Type B pancreatic cell (in vitro differentiated cells): Measurements from ENCODE around the gene XCR1. TPM values are rescaled to one million over a fixed set of nuclear protein-coding genes. Genes with fewer than 3 reads are reported as not detected.

Source experiments
- DNase-seq: peaks from one replicate; pipeline ENCODE4 v3.0.0; 2021; ENCODE audit warnings: mixed read lengths; ENCODE audit not compliant: unreplicated experiment; ENCODE audit errors: extremely low spot score
- H3K27ac Mint-ChIP-seq: 2 replicates; pipeline ENCODE4 v1.8.0; 2021; ENCODE audit warnings: mild to moderate bottlenecking, mixed read lengths
- H3K27me3 Mint-ChIP-seq: 2 replicates; pipeline ENCODE4 v1.8.0; 2021; ENCODE audit warnings: mixed read lengths
- H3K36me3 Mint-ChIP-seq: 2 replicates; pipeline ENCODE4 v1.8.0; 2021; ENCODE audit warnings: mixed read lengths
- H3K4me1 Mint-ChIP-seq: one replicate; pipeline ENCODE4 v1.8.0; 2021; ENCODE audit warnings: mixed read lengths; ENCODE audit not compliant: unreplicated experiment
- H3K4me3 Mint-ChIP-seq: 2 replicates; pipeline ENCODE4 v1.8.0; 2021; ENCODE audit warnings: mild to moderate bottlenecking, mixed read lengths
- H3K9me3 Mint-ChIP-seq: 2 replicates; pipeline ENCODE4 v1.8.0; 2021; ENCODE audit warnings: mixed read lengths
- total RNA-seq: library from RNA; stranded (reverse); gene quantifications from 2 replicates; pipeline ENCODE4 v1.2.1, GENCODE V29; 2021; ENCODE audit warnings: low replicate concordance
- TF ChIP-seq, protein P1 (sequence below): fragments of 200-600 bp; sonication (generic); conservative IDR thresholded peaks from 2 replicates; pipeline ENCODE4 v1.5.0; 2021; ENCODE audit warnings: antibody characterized with exemption, mild to moderate bottlenecking

Gene XCR1
- total RNA-seq, 1 donor from 2014 or later: 3.6 TPM

DNA sequence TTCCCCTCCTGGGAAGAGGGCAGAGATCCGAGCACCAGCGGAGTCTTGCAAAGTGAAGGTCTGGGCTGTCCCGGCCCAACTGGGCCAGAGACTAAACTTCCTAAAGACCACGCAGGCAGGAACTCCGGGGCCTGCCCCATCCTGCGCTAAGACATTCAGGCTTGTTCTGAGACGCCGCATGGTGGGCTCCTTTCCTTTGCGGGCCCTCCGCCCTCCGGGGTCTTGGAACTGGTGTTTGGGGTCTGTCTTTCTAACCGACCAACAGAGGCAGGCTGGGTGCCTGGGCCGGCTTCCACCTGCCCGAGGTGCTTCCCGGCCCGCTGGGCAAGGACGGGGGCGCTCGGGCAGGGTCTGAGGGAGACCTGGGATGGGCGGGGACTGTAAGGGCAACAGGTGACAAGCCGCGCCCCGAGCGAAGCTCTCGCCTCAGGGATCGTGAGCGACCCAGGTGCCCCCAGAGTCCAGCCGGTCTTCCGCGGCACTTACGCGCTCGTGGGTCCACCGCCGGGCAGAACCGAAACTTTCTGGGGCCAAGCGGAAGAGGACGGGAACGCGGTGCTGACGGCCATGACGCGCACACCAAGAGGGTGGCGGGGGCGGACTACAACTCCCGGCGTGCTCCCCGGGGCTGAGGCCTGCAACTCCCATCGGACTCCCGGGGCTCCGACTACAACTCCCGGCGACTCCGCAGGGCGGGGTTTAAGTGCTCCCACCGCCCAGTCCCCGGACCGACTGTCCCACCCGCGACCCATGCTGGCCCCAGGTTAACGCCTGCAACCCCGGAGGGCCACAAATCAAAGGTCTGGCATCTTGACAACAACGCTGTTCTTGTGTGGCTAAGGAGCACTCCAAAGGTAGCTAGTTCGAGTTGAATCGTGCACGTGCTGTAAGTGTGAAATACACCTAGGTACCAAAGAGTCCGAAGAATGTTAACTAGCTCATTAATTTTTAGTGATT lies 31.8 kb downstream of the XCR1 start, which contains the start of gene FYCO1:
Gene FYCO1 (minus strand): TSS at position 589 of the 957 bp plus-strand sequence. CDS start 10,914 bp downstream, outside the sequence.
- peaks cover under 1% of the 10 kb centered on the region for H3K36me3 Mint-ChIP-seq
- peaks cover 15% of the 10 kb centered on the region for H3K27me3 Mint-ChIP-seq
- H3K9me3 Mint-ChIP-seq: no peaks in the 10 kb centered on the region
- DNase-seq: peak; percentile 91
- peak within 1 kb of the TSS; percentile 92 for H3K4me3 Mint-ChIP-seq
- TF ChIP-seq, protein P1, sequence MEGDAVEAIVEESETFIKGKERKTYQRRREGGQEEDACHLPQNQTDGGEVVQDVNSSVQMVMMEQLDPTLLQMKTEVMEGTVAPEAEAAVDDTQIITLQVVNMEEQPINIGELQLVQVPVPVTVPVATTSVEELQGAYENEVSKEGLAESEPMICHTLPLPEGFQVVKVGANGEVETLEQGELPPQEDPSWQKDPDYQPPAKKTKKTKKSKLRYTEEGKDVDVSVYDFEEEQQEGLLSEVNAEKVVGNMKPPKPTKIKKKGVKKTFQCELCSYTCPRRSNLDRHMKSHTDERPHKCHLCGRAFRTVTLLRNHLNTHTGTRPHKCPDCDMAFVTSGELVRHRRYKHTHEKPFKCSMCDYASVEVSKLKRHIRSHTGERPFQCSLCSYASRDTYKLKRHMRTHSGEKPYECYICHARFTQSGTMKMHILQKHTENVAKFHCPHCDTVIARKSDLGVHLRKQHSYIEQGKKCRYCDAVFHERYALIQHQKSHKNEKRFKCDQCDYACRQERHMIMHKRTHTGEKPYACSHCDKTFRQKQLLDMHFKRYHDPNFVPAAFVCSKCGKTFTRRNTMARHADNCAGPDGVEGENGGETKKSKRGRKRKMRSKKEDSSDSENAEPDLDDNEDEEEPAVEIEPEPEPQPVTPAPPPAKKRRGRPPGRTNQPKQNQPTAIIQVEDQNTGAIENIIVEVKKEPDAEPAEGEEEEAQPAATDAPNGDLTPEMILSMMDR: no peak
- peaks cover under 1% of the 10 kb centered on the region for H3K4me1 Mint-ChIP-seq
- H3K27ac Mint-ChIP-seq: peak within 1 kb of the TSS; percentile 75

DNA sequence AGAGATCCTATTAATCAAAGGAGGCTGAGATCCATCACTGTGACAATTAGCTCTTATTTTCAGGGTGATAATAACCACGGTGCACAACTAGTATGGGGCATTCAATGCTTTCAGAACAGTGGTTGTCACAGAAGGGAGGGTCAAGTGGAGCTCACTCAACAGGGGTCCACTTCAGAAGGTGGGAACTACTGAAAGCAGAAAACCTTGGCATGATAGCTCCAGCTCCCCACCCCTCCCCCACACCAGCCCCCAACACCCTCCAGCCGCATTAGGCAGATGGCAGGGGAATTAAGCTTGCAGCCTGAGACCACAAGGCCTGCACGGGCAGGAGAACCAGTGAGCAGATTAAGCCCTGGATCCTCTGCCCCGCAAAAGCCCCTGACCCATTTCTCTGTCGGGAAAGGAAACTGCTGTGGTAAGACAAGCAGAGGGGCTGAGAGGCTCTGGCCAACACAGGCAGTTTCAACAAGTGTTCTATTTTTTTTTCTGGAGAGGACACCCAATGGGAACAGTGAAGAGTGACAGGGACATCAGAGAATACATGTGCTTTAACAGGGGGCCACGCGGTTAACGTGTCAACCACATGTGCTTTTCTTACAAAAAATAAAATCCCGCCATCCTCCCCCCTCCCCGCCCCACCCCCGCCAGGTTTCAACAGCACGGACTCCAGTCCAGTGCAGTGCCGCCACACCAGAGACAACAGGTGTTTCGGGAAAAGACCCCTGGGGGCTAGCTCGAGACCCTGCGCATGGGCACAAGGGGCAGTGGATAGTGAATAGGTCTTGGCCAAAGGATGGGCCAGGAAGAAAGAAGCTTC lies 32.7 kb downstream of the XCR1 start:
- Mint-ChIP-seq H3K9me3 (no peaks in the 10 kb centered on the region), H3K27ac (peak overlapping the region; percentile 29), H3K4me1 (peaks cover 4% of the 10 kb centered on the region), H3K4me3 (peak overlapping the region; percentile 92), H3K36me3 (peaks cover 3% of the 10 kb centered on the region), H3K27me3 (peaks cover 12% of the 10 kb centered on the region)
- TF ChIP-seq, protein P1: no peak
- no peak for DNase-seq

DNA sequence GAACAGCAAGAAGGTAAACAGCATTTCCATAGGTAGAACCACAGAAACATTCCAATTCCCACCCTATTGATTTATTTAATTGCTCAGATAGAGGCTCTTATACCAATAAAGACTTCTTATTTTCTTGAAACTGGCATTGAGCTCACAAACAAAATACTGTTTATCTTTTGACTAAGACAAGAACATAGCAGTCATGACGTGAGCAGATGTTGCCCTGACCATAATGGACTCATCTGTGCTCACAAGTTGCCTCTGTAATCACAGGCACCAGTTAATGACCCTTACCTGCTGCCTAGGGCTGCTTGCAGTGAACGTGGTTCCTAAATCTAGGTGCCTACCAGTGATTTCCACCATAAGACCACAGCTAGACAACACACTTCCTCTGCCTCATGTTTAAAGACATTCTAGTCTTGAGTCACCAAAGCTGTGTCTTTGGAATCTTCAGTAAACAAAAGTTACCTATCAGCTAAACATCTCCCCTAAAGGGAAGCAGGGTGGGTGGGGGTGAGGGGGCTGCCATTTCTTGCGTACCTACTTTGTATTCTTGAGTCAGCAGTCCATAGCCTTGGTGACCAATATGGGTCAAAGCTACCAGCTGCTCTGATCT lies 33.8 kb downstream of the XCR1 start:
- Mint-ChIP-seq H3K27ac (no peak overlapping the region), H3K4me1 (peaks cover 8% of the 10 kb centered on the region), H3K4me3 (peak overlapping the region; percentile 70), H3K9me3 (no peaks in the 10 kb centered on the region), H3K27me3 (peaks cover 7% of the 10 kb centered on the region), H3K36me3 (peaks cover 3% of the 10 kb centered on the region)
- TF ChIP-seq, protein P1: no peak
- DNase-seq: no peak

DNA sequence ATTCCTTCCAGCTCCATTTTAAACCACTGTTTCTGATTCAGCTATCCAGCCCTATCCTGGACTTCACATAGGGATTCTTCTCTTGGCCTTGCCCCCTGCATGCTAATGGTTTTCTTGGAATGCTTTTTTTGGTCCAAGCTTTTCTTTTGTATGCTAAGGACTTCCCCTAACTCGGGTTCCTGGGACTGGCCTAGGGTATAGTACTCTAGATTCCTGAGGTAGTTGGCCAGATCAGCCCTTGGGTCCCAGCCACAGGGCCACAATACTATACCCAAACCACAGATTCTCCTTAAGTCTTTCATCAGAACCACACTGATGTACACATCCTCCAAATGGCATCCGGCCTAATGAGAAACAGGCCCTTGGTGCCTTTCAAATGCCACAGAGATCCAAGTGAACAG lies 34.5 kb downstream of the XCR1 start:
- Mint-ChIP-seq H3K27me3 (peaks cover 1% of the 10 kb centered on the region), H3K36me3 (peaks cover 3% of the 10 kb centered on the region), H3K9me3 (no peaks in the 10 kb centered on the region), H3K4me1 (peaks cover 15% of the 10 kb centered on the region), H3K27ac (peak overlapping the region; percentile 74), H3K4me3 (peak overlapping the region; percentile 70)
- TF ChIP-seq, protein P1: no peak
- no peak for DNase-seq

DNA sequence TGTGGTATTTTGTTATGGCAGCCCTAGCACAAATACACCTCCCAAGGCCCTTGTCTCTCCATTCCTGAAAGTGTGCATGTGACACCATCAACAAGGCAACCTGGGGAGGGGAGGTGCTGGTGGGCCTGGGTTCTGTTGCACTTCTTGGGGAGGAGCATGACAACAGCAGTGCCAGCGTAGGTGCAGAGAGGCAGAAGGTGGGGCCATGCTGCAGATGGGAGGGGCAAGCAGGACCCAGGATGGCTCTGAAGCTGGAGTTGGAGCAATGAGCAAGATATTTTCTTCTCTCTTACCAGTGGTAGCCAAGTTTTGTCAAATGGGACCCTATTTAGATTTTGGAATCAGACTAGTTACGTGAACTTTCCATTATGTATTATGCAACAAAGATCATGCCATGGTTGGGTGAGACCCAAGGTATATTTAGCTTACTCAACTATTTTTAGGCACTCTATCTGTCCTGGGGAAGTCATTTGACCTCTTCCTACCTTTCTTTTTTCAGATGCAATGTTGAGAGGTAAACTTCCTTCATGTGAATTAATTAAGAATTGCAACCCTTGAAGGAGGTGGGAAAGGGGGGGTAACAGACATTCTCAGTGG lies 35.1 kb downstream of the XCR1 start:
- Mint-ChIP-seq H3K27me3 (no peaks in the 10 kb centered on the region), H3K27ac (no peak overlapping the region), H3K9me3 (no peaks in the 10 kb centered on the region), H3K4me1 (peaks cover 21% of the 10 kb centered on the region), H3K4me3 (no peak overlapping the region), H3K36me3 (peaks cover 3% of the 10 kb centered on the region)
- TF ChIP-seq, protein P1: no peak
- no peak for DNase-seq
